ENCODE data around the gene TBX20.

The TBX20 gene

GRCh38 chr7:35261041-35261440 is 7.1 kb upstream of the TBX20 start:
- Histone ChIP-seq H3K36me3 (ENCODE audit: control insufficient read depth, insufficient read depth, low read length) (no peaks in the 10 kb centered on the region), H3K4me3 (ENCODE audit: low read length) (no peak overlapping the region), H3K4me1 (ENCODE audit: control insufficient read depth, insufficient read depth, low read length) (no peaks in the 10 kb centered on the region), H3K9ac (ENCODE audit: low read length) (no peak overlapping the region), H3K27ac (ENCODE audit: low read depth, low read length) (no peak overlapping the region), H3K27me3 (ENCODE audit: control insufficient read depth, insufficient read depth, low read length) (peaks cover 42% of the 10 kb centered on the region)

- H3K27me3 ChIP-seq (ENCODE audit: control insufficient read depth, insufficient read depth, low read length), result peaks cover 49% of the 10 kb centered on the region
- H3K36me3 ChIP-seq (ENCODE audit: control insufficient read depth, insufficient read depth, low read length), result no peaks in the 10 kb centered on the region
- no peak overlapping the region for H3K9ac ChIP-seq (ENCODE audit: low read length)
- H3K4me3 ChIP-seq (ENCODE audit: low read length), result no peak overlapping the region
- no peaks in the 10 kb centered on the region for H3K4me1 ChIP-seq (ENCODE audit: control insufficient read depth, insufficient read depth, low read length)
- H3K27ac ChIP-seq (ENCODE audit: low read depth, low read length), result no peak overlapping the region
Observed at GRCh38 chr7:35260246-35260645, 6.3 kb upstream of the TBX20 start.

GRCh38 chr7:35259523-35259908 is 5.6 kb upstream of the TBX20 start:
- H3K4me1 ChIP-seq (ENCODE audit: control insufficient read depth, insufficient read depth, low read length), result no peaks in the 10 kb centered on the region
- H3K36me3 ChIP-seq (ENCODE audit: control insufficient read depth, insufficient read depth, low read length), result no peaks in the 10 kb centered on the region
- no peak overlapping the region for H3K27ac ChIP-seq (ENCODE audit: low read depth, low read length)
- H3K4me3 ChIP-seq (ENCODE audit: low read length), result no peak overlapping the region
- H3K27me3 ChIP-seq (ENCODE audit: control insufficient read depth, insufficient read depth, low read length), result peaks cover 54% of the 10 kb centered on the region
- H3K9ac ChIP-seq (ENCODE audit: low read length), result no peak overlapping the region

GRCh38 chr7:35258868-35259522 is 5.1 kb upstream of the TBX20 start:
- H3K4me1 ChIP-seq (ENCODE audit: control insufficient read depth, insufficient read depth, low read length), result no peaks in the 10 kb centered on the region
- H3K27ac ChIP-seq (ENCODE audit: low read depth, low read length), result no peak overlapping the region
- H3K4me3 ChIP-seq (ENCODE audit: low read length), result no peak overlapping the region
- H3K9ac ChIP-seq (ENCODE audit: low read length), result no peak overlapping the region
- H3K36me3 ChIP-seq (ENCODE audit: control insufficient read depth, insufficient read depth, low read length), result no peaks in the 10 kb centered on the region
- H3K27me3 ChIP-seq (ENCODE audit: control insufficient read depth, insufficient read depth, low read length), result peaks cover 59% of the 10 kb centered on the region

- H3K4me3 ChIP-seq (ENCODE audit: low read length), result no peak overlapping the region
- peaks cover 64% of the 10 kb centered on the region for H3K27me3 ChIP-seq (ENCODE audit: control insufficient read depth, insufficient read depth, low read length)
- no peak overlapping the region for H3K9ac ChIP-seq (ENCODE audit: low read length)
- no peak overlapping the region for H3K27ac ChIP-seq (ENCODE audit: low read depth, low read length)
- H3K36me3 ChIP-seq (ENCODE audit: control insufficient read depth, insufficient read depth, low read length), result no peaks in the 10 kb centered on the region
- peaks cover 3% of the 10 kb centered on the region for H3K4me1 ChIP-seq (ENCODE audit: control insufficient read depth, insufficient read depth, low read length)
Observed at GRCh38 chr7:35258125-35258867, 4.4 kb upstream of the TBX20 start.

- H3K27ac ChIP-seq (ENCODE audit: low read depth, low read length), result no peak overlapping the region
- peaks cover 3% of the 10 kb centered on the region for H3K4me1 ChIP-seq (ENCODE audit: control insufficient read depth, insufficient read depth, low read length)
- H3K36me3 ChIP-seq (ENCODE audit: control insufficient read depth, insufficient read depth, low read length), result no peaks in the 10 kb centered on the region
- H3K4me3 ChIP-seq (ENCODE audit: low read length), result peak overlapping the region; percentile 11
- H3K9ac ChIP-seq (ENCODE audit: low read length), result no peak overlapping the region
- H3K27me3 ChIP-seq (ENCODE audit: control insufficient read depth, insufficient read depth, low read length), result peaks cover 64% of the 10 kb centered on the region
Observed at GRCh38 chr7:35257251-35258124, 3.6 kb upstream of the TBX20 start.

GRCh38 chr7:35256256-35257175 is 2.6 kb upstream of the TBX20 start:
- no peak overlapping the region for H3K4me3 ChIP-seq (ENCODE audit: low read length)

GRCh38 chr7:35255443-35256255 is 1.7 kb upstream of the TBX20 start:
- H3K27ac ChIP-seq (ENCODE audit: low read depth, low read length), result no peak overlapping the region
- H3K4me1 ChIP-seq (ENCODE audit: control insufficient read depth, insufficient read depth, low read length), result peaks cover 3% of the 10 kb centered on the region
- H3K27me3 ChIP-seq (ENCODE audit: control insufficient read depth, insufficient read depth, low read length), result peaks cover 63% of the 10 kb centered on the region
- H3K36me3 ChIP-seq (ENCODE audit: control insufficient read depth, insufficient read depth, low read length), result no peaks in the 10 kb centered on the region
- H3K9ac ChIP-seq (ENCODE audit: low read length), result no peak overlapping the region
- H3K4me3 ChIP-seq (ENCODE audit: low read length), result no peak overlapping the region

More at GRCh38 chr7:35256256-35257175, 2.6 kb upstream of the TBX20 start:
- H3K27me3 ChIP-seq (ENCODE audit: control insufficient read depth, insufficient read depth, low read length), result peaks cover 68% of the 10 kb centered on the region
- H3K27ac ChIP-seq (ENCODE audit: low read depth, low read length), result no peak overlapping the region
- H3K4me1 ChIP-seq (ENCODE audit: control insufficient read depth, insufficient read depth, low read length), result peaks cover 3% of the 10 kb centered on the region
- H3K36me3 ChIP-seq (ENCODE audit: control insufficient read depth, insufficient read depth, low read length), result no peaks in the 10 kb centered on the region
- no peak overlapping the region for H3K9ac ChIP-seq (ENCODE audit: low read length)

- H3K4me1 ChIP-seq (ENCODE audit: control insufficient read depth, insufficient read depth, low read length), result peaks cover 3% of the 10 kb centered on the region
- no peaks in the 10 kb centered on the region for H3K36me3 ChIP-seq (ENCODE audit: control insufficient read depth, insufficient read depth, low read length)
- H3K27ac ChIP-seq (ENCODE audit: low read depth, low read length), result no peak overlapping the region
- H3K4me3 ChIP-seq (ENCODE audit: low read length), result peak overlapping the region; percentile 59
- peaks cover 61% of the 10 kb centered on the region for H3K27me3 ChIP-seq (ENCODE audit: control insufficient read depth, insufficient read depth, low read length)
- no peak overlapping the region for H3K9ac ChIP-seq (ENCODE audit: low read length)
Observed at GRCh38 chr7:35254496-35255442, 869 bp upstream of the TBX20 start.

GRCh38 chr7:35253460-35253709 is 515 bp downstream of the TBX20 start:
- peak overlapping the region; percentile 59 for H3K4me3 ChIP-seq (ENCODE audit: low read length)
- H3K4me1 ChIP-seq (ENCODE audit: control insufficient read depth, insufficient read depth, low read length), result peaks cover 3% of the 10 kb centered on the region
- H3K27ac ChIP-seq (ENCODE audit: low read depth, low read length), result no peak overlapping the region
- no peak overlapping the region for H3K9ac ChIP-seq (ENCODE audit: low read length)
- H3K27me3 ChIP-seq (ENCODE audit: control insufficient read depth, insufficient read depth, low read length), result peaks cover 54% of the 10 kb centered on the region
- no peaks in the 10 kb centered on the region for H3K36me3 ChIP-seq (ENCODE audit: control insufficient read depth, insufficient read depth, low read length)
